GM21526 (cell line): Measurements from ENCODE around the gene BEST3.

Experiments used
- ATAC-seq: cut with Tn5 transposase; IDR thresholded peaks from one replicate; pipeline ENCODE4 v1.9.1; 2021; ENCODE audit warnings: moderate library complexity; ENCODE audit not compliant: unreplicated experiment, low FRiP score

BEST3 gene

DNA sequence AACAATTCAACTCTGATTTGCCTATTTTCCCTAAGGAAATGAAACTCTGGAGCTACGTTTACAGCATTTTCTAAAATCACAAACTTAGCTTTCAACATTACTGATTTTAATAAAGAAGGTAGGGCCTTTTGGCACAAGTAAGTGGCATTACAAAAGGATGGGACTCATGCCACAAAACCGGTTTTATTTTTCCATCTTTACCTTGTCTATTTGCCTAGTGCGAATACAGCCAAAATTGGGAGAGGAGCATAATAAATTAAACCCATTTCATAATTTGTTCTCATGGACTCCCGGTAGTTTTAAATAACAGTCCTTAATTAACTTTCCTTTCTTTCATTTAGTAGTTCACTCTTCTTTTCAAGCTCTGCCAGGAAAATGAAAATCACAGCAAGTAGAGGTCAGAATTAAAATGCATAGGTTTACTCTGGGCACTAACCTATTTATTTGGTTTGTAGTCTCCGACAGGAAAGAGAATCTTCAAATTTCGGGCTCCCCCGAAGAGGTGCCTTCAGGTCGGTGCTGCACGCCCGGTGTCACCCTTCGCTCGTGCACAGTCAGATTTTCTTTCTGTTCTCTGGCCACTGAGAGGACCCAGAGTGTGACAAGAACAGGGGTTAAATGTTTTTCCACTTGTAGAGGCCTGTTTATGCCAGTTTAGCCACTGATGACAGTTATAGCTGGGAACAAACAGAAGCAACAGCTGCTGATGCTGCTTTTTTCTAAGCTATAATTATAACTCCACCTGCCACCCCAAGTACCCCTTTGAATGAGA lies at the start of gene BEST3:
BEST3 (minus strand) TSS at position 535 of the 772 bp plus-strand sequence. CDS start 1,505 bp downstream, outside the sequence.
- ATAC-seq: no peak

DNA sequence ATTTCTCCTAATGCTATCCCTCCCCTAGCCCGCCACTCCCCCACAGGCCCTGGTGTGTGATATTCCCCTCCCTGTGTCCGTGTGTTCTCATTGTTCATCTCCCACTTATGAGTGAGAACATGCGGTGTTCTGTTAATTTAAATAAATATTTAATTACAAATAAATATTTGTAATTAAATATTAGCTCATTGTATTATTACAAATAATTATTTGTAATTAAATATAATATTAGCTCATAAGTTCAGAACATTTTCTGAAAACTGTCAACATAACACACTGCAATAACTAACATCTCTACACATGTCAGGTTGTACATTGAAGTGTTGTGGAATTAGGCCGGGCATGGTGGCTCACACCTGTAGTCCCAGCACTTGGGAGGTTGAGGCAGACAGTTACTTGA lies 45.0 kb upstream of the BEST3 start:
- ATAC-seq: no peak

DNA sequence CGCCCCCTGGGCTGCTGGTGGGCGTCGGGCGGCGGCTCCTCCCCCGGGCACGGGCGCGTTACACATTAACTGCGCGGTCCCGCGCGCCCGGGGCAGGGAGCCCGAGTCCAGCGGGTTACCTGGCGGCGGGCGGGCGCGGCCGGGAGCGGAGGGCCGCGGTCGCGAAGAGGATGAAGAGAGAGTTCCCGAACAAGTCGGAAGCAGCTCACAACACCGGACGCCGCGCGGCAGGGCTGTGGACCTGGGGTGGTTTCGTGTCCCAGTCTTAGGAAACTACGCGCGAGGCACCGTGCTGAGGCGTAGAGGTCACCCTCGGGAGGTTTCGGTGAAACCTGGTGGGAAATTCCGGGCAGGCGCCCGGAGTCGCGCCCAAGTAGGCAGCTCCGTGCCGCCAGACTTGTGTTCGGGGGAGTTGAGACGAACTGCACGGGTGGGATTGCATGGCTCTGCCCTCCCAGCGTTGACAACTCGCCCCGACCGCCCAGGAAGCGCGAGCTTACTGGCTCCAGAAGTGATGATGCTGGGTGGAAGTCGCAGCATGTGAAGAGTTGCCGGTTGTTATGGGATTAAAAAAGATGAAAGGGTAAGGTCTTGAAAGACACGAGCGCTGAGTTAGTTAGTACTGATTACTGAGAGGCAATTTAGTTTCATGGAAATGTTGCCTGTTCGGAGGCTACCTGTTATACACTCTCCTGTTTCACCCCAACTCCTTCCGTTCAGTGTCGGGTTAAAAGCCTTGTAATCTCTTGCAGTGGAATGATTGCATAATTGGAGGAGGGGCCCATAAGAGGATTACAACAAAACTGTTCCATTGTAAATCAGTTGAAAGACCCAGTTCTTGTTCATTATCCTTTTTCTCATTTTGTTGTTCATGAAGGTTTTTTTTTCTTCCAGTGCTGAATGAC lies 40.4 kb upstream of the BEST3 start:
- peak; percentile 44 for ATAC-seq

DNA sequence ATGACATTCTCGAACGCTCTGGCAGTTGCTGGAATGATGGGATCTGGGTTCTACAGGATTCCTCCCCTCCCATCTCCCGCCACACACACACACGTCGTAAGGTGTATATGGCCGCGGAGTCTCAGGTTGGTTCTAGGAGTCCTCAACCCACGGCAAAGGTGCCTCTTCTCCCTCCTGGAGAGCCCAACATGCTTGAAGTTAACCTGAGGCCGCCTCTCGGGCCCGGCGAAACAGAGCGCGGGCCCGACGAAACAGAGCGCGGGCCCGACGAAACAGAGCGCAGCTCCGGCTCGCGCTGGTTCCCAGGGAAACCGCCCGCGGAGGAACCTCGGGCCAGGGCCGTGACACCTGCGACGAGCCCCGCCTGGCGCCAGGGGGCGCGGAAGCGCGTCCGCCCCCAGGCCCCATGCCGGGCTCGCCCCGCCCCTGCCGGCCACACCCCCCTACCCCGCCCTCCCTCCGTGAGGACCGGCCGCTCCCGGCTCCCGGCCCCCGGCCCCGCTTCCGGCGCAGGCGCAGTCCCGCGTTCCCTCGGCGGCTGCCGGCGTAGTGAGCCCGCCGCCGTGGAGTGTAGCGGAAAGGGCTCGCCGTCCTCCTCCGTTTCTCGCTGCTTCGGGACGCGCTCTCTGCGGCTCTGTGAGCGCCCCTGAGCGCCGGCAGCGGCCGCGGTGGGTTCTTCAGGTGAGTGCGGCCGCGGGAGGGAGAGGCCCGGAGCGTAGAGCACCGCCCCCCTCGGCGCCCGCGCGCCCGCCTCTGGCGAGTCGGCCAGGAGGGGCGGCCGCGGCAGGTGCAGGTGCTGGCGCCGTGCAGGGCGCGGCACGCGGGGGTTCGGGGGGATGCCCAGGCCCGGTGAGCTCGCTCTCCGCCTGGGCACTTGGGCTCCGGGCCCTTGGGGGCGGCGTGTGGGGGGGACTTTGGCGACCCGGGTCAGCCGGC lies 39.5 kb upstream of the BEST3 start, which contains the start of gene RAB3IP:
RAB3IP (plus strand) TSS at position 510 of the 936 bp plus-strand sequence. CDS start 16,549 bp downstream, outside the sequence.
- ATAC-seq: peak; percentile 86

DNA sequence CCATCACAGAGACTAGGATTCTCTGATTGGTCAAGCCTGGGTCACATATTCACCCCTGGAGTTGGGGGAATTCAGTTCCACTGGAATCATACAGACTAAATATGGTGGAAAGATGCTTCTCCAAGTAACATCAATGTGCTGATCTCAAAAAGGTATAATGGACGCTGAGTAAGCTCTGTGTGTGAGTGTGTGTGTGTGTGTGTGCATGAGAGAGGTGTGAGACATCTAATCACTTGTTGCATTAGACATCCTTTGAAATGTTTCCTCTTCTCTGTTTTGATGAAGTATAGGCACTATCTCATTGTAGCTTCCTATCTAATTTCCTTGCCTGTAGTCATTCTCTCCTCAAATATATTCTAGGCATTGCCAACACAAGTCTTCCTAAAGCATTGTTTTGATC lies 34.5 kb upstream of the BEST3 start:
- no peak for ATAC-seq

DNA sequence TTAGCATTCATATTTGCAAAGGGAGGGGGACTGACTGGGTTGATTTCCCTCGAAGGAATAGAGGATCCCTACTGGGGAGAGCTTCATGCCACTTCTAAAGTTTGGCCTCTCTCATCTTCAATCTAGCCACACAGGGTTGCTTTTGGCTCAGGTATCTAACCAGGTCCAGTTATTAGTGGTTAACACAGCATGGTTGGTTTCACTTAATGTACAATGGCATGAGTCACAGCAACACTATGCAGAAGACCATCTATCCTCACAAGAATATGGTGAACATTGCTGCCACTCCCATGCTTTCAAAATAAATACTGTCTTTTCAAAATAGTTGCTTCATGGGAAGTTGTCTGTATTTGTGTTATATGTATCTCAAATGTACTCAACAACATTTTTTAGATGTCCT lies 33.0 kb upstream of the BEST3 start:
- ATAC-seq: no peak

DNA sequence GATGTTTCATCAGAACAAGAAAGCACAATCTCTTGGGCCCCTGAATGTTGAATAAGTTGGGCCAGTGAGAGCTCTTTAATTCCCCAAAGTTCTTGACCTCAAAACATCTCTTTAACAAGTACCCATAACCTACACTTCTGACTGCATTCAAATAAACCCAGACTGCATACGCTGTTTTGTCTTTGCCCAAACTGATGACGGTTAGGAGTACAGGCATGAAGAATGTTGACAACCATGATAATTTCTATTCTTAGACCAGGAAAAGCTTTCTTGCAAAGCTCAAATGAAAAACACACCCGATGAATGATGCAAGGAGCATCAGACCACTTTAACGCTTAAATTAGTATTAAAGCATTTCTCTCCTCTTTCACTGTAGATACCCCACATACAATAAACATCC lies 27.8 kb upstream of the BEST3 start:
- ATAC-seq: no peak

DNA sequence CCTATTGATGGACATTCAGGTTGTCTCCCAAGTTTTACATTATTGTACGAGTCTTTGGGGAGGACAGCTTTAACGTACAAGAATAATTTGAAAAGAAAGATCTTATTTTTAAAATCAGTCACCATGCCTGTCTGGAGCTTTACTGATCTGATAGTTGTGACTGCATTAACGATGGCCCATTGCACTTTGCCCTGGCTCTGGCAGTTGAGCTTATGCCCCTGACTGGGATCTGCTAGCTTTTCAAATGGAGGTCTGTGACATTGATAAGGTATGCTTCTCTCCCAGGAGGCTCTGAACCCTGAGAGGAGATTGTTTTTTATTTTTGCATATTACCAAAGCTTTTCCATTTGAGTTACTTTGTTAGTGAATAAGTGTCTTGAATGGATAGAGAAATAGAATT lies 21.6 kb upstream of the BEST3 start:
- no peak for ATAC-seq

DNA sequence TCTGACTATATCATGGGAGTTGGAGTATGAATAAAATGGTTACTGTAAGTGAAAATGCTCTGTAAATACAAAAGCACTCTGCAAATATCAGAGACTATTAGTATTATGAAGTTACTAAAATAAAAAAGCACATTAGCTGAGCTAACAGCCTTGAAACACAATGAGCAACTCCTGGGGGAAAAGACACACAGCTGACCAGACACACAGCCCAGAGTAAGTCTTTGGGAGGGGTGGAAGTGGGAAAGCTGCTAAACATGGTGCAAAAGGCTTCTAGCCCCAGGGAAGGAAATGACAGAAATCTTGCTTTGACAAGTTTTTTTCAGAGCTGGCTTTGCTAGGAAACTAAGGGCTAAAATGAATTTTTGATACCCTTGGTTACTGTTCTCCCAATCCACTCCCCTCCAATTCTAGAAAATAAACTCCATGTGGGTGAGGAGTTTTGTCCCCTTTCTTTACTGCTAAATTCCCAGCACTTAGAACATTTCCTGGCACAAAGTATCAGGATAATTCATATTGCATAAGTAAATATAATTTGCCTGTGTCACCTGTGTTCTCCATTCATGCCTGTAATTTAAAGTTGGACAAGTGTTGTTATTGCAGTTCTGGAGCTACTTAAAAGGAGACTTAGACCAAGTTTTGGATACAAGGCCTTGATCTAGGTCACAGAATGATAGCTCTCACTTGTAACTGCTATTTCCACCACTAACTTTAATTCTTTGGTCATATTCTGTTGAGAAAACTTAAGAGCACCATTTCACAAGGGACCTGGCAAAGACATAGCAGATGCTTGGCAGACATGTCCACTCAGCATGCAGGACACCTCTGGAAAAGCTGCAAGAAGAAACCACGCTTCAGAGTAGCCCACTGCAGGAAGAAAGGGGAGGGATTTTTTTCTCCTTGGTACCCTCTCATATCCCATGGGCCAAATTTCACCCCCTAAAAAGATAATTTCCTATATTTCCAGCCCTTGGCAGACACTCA lies 20.5 kb upstream of the BEST3 start:
- no peak for ATAC-seq

DNA sequence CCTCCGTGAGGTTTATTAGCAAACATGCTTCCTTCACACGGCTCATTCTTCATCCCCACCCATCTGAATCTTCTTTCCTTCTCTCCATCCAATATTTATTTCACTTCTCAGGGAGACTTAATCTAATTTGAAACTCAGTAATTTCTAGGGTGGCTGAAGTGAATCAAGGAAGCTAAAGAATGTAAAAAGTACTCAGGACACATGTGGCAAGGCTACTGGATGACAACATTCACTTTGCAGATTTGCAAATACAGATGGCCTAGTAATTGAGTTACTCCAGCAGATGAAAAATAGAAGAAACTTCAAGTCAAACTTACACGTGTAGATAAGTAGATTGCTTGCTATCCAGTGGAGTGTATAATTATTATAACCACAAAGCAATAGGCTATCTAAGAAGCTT lies 15.4 kb upstream of the BEST3 start:
- ATAC-seq: no peak

DNA sequence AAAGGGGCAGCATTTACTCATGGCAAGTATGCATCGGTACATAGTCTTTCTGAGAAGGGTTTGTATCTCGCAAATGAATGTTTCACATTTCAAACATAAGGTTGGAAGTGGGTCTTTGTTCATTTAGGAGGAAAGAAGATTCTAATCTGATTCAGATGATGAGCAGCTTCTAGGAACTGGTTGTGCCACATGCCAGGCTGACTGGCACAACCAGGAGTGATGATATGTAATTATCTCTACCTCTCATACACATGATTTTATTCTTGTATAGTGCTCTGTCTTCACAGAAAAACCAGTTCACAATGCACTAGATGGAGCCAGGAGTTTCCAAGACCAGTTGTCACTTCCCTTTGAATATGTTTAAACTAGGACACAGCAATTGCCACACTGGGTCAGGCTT lies 13.7 kb upstream of the BEST3 start:
- ATAC-seq: no peak

DNA sequence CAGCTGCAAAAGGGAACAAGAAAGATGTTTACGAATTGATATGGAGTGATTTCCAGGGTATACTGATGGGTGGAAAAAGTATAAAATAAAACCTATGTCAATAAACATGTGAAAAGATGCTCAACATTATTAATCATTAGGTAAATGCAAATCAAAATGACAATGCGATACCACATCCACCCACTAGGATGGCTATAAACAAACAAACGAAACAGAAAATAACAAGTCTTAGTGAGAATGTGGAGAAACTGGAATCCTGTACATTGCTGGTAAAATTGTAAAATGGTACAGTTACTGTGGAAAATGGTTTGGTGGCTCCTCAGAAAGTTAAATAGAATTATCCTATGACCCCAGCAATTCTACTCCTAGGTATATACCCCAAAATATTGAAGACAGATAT lies 9.5 kb upstream of the BEST3 start:
- ATAC-seq: no peak

DNA sequence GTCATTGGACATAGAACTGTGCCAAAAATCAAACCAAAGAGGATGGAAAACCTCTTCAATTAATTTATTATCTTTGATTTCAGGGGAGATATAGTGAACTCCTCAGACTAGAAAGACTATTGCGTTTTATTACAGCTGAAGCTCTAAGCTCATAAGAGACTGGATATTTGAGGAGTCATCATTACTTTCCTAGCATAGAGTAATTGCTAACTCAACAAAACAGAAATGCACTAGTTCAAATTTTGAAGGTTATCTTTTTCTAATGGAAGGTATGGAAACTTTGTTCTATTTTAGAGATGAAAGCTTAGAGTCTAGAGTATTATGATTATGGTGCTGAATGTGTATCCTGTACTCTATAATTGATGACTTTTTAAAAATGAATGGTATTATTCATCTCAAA lies 5.3 kb upstream of the BEST3 start:
- ATAC-seq: no peak

DNA sequence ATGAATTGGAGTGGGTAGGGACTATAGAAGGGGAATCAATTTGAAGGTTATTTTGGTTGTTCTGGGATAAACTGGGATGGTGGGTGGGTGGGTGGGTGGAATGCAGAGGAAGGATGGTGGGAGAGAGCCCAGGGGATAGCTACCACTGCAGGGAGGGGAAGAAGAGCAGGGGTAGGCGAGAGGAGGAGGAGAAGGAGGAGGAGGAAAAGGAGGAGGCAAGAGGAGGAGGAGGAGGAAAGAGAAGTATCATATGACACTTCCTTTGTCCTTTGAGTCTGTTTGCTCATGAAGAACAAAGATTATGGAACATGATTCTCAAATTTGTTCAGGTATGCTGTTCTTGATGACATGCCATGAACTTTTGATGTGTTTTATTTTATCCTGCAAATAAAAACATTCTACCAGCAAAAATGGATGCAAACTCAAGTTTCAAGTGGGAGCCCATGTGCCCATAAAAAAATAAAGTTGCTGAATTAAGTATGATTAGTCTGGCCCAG lies 4.1 kb upstream of the BEST3 start:
- no peak for ATAC-seq

DNA sequence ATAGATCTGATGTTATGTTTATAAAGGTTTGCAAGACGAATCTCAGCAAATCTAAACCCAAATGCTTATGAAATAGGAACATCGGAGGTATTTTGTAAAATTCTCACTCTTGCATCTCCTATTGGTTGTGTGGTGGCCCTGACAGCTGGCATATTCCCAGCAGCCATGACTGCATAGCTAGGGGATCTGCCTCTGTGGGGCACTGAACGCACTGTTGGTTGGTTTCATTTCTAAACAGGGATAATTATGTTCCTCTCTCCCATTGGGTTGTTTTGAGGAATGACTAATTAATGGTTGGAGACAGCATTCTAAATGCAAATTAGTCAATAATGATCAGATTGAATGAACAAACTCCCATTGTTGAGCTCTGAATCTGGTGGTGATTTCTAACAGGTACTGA lies 2.7 kb upstream of the BEST3 start:
- no peak for ATAC-seq

DNA sequence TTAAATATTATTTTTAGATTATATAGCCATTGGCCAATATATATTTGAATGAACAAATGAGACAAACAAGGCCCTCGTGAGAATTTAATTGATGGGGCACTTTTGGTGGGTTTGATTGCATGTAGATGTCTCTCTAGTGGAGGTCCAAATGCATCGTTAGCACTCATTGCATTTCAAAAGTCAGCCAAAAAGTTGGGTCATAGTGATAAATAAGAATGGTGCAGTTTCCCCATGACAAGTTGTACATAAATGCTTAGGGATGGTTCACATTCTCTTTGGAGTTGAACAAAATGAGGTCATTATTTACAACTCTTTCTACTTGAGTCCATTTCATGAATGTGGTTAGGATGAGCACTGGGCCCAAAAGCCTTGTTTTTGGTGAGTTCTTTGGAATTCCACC lies 1.0 kb downstream of the BEST3 start:
- ATAC-seq: no peak

DNA sequence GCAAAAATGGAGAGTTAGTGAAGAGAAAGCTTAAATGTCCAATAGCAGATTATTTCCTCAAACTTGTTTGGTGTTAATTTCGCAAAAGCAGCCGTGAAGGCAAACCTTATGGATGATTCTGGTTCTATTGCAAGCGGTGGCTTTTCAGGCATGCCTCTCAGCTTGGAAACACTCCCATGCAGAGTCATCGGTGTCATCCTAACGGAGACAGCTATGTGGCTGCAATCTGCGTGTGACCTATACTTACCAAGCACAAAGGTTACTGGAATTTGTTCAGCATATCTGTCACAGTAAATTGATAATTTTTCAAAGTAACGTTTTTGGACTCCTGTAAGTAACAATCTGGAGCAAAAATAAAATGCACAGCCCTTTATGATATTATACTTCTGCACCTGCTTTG lies 5.0 kb downstream of the BEST3 start:
- ATAC-seq: no peak

DNA sequence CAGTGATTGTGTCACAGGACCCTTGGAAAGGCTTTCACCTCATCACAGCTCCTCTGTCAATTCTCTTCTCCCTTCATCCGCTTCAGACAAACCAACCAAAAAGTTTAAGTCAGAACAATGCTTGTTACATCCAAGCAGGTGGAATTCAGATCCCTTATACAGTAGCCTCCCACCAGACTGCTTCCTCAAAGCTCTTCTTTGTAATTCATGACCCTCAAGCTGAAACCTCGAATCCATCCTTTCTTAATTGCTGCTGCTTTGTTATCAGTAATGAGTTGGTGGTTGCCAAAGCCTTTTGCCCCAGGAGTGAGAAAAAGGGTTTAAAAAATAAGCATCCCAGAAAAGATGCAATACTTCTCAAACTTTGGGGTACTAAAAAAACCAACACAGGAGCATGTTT lies 9.5 kb downstream of the BEST3 start:
- no peak for ATAC-seq
